Right renal cortex interstitium (tissue), 3 donors: ENCODE measurements around the gene KIF5C. TPM values are rescaled to one million over a fixed set of nuclear protein-coding genes. Genes with fewer than 3 reads are reported as not detected.

ENCODE experiments used
- DNase-seq, 3 donors: peaks; one replicate each; pipeline ENCODE4 v3.0.0-alpha.2; 2013; ENCODE audit warnings: low read depth in 3 of 3, low spot score in 2 of 3
- polyA plus RNA-seq, 3 donors: library from polyadenylated mRNA; unstranded; fragments of 120-200 nt; gene quantifications; one replicate each; pipeline ENCODE4 v1.2.1, GENCODE V29; 2013; ENCODE audit not compliant: insufficient read length in 3 of 3

The KIF5C gene
- polyA plus RNA-seq, 3 donors, result 3.8 to 4.9 (median 4.0) TPM

DNA sequence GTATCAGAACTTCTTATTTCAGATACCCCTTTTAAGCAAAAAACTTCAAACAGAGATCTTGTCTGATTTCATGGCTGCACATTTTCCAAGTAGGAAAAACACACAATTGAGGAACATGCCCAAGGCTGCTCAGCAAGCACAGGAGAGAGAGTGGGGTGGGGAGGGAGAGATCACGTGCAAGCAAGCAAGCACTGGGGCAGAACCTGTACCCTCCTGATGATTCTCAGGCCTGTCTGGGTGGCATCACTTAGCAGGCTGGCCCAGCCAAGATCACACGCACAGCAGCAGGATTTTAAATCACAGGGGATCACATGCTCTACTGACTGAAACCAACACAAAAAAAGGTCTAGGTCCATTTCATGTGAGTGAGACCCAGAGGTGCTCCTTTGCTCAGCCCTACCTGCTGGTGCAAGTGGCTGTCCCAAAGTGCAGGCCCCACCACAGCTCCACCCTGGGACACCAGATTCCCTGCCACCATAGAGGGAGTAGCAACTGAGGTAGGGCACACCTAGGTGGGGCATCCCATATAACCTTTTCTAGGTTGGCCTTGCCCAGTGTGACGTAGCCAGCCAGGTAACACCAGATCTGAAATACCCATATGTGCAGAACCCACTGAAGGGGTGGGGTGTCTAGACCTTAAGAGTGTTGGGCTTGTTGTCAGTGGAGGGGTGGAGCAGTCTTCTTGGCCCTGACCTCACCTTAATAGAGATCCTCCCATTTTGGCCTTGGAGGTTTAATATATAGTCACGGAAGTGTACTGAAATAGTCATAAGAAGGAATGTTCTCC lies 161.7 kb downstream of the KIF5C start:
- DNase-seq, result no peak

DNA sequence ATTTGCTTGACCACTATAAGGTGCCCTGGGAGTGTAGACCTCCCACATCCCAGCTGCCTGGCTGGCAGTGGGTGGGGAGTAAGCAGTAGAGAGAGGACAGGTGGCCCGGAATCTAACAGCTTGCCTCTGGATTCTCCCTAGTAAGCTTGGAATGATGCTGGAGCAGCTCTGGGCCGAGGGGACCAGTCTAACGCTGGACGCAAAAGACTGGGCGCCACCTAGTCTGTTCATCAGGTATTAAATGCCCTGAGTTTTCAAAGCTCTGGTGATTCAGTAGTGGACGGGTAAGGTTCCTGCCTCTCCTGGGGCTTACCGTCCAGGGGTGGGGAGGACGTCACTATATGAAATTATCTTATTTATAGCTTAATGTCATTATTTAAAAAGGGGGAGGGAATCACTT lies 162.8 kb downstream of the KIF5C start:
- DNase-seq, result no peak

DNA sequence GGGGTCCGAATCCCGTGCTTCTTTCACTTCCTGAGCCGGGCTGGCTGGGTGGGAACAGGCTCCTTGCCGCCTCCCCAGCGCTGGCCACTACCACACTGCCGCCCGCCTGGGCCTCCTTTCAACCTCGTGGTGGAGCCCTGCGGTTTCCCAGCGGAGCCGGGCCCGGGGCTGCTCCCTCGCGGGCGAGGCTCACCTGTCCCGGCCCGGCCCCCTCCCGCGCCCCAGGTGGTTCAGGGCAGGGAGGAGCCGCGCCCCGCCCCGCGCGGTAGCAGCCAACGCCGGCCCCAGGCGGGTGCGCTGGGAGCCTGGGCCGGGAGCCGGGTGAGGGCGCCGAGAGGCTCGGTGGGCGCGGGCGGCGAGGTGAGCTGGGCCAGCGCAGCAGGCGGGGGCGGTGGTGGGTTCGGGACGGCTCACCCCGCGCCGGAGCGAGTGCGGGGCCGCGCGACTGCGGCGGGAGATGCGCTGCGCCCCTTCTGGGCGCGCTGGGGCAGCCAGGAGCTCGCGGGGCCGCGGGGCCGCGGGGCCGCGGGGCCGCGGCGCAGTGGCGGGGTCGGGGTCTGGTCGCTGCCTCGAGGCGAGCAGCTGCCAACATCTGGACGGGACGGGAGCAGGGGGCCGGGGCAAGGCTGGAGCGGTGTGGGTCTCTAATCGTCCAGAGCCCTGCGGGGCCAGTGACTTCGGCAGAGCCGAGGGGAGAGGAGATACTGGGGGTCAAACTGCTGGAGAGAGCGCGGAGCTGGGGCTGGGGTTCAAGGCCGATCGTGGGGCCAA lies 163.6 kb downstream of the KIF5C start, which contains the start of gene LYPD6B:
TSS of gene LYPD6B (plus strand) at position 258 of the 771 bp plus-strand sequence. CDS start 92,250 bp downstream, outside the sequence.
- DNase-seq, result no peak

DNA sequence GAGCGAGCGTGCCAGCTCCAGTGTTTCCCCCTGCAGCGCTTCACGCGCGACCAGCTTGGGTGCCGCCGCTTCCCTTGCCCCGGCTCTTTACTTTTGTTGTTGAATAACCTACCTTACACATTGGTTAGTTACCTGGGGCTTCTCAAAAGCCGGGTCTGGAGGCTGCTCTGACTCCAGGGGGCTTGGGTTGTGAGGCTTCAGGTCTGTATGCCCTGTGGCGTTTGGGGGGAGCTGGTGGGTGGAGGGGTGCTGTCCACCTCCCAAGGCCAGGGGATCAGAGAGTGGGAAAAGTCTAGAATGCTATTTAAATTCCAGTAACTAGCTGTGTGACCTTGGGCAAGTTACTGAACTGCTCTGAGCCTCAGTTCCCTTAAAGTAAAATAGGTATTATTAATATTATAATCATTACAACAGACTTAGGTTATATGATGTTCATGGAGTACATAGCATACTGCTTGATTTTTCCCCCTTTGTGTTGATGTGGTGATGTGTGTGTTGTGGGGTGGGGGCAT lies 164.2 kb downstream of the KIF5C start:
- no peak for DNase-seq

DNA sequence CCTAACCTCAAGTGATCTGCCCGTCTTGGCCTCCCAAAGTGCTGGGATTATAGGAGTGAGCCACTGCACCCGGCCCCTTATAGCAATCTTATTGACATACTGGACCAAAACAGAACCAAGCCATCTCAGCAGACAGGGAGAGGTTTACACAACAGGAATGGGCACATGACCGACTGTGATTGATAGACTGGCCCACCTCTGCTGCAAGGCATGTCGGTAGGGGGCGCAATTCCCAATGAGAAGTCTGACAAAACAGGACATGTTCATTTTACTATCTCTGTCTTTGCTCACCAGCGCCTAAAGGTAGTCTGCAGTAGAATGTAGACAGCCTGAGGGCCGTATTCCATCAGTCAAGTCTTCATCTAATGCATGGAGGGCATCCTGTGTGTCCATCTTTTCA lies 165.4 kb downstream of the KIF5C start:
- no peak for DNase-seq

DNA sequence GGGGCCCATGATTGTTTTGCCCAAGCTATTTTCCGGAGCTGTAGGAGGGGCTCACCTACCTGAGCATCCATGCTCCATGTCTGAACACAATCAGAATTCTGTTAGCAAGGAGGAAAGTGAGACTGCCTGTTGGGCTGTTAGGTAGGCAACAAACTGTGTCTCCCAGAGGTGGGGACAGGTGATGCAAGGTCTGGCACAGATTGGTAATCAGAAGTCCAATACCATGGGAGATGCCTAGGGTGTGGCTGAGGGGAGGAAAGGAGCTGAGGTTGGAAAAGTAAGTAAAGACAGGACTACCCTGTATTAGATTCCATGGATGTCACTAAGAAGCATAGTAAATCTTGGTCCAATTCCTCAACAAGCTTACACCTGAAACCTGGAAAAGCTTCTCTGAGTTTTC lies 166.5 kb downstream of the KIF5C start:
- no peak for DNase-seq

DNA sequence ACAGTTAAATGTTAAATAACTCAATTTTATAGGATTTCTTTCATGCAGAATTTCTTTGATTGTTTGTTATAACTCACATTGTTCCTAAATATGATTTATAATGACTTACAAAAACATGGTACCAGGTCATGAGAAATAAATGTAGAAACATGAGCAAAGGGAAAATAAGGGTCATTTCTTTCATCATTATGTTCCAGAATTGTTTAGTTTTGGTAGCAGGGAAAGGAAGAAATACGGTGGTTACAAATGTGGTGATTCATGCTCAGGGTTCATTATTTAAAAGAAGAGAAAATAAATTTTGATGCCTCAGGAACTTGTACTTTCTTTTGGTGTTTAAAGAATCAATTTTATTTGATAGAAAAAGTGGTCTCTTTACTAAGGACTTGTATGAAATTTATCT lies 167.9 kb downstream of the KIF5C start:
- DNase-seq, result no peak

DNA sequence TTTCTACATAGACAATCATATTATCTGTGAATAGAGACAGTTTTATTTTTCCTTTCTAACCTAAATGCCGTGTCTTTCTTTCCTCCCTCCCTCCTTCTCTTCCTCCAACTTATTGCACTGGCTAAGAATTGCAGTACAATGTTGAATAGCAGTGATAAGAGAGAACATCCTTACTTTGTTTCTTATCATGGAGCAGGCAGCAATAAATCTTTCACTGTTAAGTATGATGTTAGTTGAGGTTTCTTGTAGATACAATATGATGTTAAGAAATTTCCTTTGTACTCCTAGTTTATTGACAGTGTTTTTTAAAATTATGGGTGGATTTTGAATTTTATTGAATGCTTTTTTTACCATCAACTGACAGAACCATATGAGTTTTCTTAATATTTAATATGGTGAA lies 169.5 kb downstream of the KIF5C start:
- DNase-seq, result no peak

DNA sequence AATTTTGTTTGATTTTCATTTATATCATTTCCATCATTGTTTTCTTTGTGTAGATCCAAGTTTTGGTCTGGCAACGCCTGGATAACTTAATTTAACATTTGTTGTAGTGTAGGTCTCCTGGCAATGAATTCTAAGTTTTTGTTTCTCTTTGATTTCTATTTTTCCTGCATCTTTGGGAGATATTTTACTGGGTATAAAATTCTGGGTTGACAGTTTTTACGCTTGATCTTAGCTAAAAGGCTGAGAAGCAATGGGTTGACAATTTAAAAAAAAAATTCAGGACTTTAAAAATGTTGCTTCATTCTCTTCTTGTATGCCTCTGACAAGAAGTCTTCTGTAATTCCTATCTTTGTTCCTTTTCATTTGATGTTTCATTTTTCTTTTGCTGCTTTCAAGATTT lies 172.1 kb downstream of the KIF5C start:
- DNase-seq, result no peak

DNA sequence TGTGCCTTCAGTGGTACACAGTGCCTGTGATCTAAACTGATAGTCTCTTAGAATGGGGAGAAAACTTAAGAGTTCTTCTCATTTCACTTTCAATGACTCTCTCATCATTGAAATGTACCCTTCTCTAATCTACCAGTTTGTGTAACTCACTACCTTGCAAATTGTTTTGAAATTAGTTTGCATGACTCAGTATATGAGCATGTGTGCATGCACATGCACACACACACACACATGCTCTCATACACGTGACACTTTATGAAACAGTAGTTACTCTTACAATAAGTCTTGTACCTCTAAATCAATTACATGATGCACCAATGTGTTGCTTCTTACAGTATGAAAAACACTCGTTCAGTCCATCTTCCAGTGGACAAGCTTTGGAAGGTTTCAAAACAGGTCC lies 174.1 kb downstream of the KIF5C start:
- no peak for DNase-seq

DNA sequence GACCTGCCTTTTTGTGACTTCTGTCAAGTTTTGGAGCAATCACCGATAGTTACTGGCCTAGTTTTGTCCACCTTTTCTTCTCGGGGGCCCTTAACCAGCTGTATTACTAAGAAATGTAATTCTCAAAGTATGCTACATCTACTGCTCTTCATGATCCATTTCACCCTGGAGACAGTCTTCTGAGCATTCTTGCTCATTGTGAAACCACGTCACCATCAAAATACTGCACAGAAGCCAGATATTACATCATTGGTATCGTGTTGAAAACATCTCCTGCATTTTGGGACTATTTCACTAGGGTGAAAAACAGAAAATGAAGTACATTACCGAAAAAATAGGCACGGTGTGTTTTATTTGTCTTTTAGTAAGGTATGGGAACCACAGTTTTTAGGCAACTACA lies 175.2 kb downstream of the KIF5C start:
- no peak for DNase-seq

DNA sequence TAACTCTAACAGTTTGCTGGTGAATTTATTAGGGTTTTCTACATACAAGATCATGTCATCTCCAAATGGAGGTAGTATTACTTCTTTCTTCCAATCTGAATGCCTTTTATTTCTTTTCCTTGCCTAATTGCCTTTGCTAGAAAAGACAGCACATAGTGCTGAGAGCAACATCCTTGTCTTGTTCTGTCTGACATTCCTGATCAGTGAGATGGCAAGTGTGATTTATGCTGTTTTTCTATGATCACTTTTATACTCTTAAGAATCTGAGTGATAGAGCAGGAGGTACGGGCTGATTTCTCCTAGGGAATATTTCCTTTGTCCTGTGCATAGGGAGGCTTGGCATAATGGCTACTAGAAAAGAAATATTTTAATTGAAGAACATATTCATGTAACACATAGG lies 180.7 kb downstream of the KIF5C start:
- DNase-seq, result no peak

DNA sequence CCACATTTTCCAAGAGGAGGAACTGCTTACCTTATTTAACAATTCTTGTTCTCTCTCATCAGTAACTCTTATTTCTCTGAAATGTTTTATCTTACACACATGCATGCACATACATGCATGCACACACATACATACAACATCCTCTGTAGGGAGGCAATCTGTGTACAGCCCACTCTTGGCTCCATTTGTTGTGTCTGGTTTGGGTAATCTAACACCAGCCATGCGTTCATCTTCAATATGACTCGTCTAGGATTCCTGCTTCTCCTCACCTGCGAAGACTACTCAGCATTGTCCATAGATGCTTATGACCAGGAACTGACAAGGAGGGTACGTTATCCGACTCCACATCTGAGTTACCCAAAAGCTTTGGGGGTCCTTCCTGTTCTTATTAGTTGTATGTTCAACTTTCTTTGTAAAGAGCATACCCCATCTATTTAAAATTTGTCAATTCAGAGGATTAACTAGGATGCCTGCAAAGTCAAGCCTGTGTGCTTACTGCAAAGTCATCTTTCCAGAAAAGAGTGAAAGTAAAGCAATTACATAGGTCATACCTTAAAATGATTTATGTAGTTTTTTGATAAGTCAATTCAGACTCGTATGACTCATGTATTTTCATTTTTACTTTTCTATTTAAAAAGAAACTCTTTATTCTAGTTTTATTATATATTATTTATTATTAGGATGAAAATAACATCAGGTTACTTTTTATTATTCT lies 181.7 kb downstream of the KIF5C start:
- DNase-seq, result no peak

DNA sequence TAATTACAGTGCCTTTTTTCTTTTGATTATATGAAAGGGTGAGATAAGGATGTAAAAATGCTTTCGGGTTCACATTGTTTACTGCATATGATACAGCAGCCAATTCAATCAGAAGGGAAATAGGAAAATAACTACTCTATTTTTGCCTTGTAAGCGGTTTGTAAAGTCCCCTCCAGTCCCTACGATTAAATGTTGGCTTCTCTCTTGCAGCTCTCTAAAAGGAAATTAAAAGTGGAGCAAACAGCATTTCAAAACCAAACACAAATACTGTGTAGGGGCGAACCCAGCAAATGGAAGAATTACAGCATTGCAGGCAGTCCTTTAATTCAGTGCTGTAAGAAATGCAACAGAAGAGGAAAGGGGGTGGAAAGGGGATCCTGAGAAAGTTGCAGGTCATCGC lies 182.4 kb downstream of the KIF5C start:
- DNase-seq, result no peak

DNA sequence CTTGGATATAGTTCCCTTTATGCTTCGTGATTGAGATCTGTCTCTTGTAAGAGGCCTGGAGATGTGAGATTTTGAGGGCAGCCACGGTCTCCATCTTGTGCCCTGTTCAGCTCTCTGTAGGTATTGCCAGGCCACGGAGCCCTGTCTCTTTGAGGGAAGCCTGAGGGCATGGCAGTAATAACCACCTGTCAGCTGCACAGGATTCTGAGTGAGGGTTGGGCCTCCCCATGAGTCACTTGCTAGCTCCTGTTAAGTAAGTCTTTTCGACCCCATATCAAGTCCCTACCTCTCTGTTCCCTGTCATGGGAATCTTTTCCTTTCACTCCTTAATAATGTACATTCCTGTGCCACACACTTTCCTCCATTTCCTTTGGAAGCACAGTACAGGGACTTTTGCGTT lies 183.9 kb downstream of the KIF5C start:
- DNase-seq, result no peak

DNA sequence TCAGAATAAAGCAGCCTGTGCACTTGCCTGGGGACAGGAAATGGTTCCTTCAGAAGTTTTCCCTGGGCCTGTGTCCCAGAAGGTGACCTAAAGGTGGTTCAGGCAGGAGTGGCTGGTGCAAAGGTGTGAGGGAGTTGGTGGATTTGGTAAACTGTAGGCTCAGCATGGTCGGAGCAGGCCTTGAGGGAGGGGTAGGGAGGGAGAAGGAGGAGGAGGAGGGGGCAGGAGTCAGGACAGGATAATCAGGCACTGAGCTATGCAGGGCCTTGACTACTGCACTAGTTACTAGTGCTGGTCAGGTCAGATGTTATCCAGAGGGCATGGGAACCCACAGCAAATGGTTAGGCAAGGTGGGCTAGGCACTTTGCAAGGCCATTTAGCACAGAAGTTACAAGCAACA lies 184.8 kb downstream of the KIF5C start:
- DNase-seq, result no peak

DNA sequence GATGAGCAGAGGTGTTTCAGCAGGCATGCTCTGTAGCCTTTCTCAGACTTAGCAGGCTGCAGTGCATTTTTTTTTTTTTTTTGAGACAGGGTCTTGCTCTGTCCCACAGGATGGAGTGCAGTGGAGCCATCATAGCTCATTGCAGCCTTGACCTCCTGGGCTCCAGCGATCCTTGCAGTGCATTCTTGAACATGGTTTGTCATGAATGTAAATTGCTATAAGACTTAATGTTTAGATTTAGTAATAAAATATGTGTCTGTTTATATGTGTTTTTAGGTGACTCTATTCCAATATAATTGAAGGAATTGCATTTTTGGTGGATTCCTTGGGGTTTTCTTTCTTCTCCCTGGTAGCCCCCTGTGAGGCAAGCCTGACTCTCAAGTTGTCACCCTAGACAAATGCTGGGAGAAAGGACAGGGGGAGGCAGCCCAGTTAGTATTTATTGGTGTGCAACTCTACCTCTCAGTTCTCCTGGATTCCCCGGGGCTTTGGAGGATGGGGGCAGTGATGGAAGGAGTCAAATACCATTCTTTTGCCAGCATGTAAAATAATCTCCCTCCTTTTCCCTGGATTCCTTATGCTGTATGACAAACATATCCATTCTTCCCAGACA lies 186.2 kb downstream of the KIF5C start:
- no peak for DNase-seq

DNA sequence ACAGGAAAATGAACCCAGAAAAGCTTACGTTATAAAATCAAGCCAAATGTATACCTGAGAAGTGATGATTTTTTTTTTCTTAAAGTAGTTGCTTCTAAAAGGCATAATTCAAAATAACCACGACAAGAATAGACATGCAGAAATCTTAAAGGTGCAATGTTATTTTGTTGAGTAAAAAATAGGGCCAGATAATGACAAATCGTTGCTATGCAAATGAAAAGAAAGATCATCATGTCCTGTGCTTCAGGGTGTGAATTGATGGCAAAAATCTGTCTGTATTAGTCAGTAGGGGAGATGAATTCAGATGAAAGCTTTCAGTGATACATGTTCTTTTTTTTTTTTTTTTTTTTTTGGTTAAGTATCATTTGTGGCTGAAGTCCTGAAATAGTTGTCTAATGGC lies 187.5 kb downstream of the KIF5C start:
- no peak for DNase-seq

DNA sequence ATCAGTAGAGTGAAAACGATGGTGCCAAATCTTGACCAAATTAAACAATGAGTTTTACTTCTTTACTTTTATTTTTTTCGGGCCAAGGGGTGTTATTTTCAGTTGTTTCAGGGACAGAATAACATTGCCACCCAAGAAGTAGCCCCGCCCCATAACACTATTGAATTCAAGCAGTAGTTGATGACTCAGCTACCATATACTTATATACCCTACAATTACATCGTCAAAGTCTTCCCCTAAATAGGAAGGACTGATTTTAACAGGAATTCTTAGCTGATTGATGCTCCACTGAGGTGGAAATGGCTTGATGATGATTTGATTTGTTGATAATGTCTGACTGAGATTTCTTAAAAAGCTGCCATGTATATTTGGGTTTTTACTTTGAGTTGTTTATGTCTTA lies 188.2 kb downstream of the KIF5C start:
- DNase-seq, result no peak

DNA sequence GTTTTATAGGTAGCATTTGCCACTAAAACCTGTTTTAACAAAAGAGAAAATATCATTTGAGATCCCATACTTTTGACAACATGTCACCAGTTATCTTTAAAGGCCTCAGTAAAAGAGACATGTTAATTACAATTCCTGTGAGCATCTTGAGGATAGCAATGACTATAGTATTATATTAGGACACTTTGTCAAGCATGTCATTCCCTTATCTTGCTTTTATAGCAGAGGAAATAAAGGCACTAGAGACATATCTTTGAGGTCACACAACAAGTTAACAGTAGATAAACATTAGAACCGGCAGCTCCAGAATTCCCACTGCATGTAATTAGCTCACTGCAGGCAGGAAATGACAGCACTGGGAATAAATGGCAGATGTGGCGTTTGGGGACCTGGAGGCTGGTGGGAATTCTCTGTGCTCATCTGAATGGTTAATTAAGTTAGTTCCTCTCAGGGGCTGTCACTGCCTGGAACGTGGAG lies 189.4 kb downstream of the KIF5C start:
- no peak for DNase-seq
